Measurements from ENCODE around the gene HSH2D.
"Not testable (repeated sequence)": the region's sequence is repeated elsewhere in the genome, so short reads cannot be mapped to it uniquely, and the experiment has no call there.

The HSH2D gene

GRCh38 chr19:16159655-16160054 is 16.2 kb downstream of the HSH2D start:
- DNase-seq = no peak

- DNase-seq = no peak
Measured at GRCh38 chr19:16160445-16160942, 17.0 kb downstream of the HSH2D start.

DNA sequence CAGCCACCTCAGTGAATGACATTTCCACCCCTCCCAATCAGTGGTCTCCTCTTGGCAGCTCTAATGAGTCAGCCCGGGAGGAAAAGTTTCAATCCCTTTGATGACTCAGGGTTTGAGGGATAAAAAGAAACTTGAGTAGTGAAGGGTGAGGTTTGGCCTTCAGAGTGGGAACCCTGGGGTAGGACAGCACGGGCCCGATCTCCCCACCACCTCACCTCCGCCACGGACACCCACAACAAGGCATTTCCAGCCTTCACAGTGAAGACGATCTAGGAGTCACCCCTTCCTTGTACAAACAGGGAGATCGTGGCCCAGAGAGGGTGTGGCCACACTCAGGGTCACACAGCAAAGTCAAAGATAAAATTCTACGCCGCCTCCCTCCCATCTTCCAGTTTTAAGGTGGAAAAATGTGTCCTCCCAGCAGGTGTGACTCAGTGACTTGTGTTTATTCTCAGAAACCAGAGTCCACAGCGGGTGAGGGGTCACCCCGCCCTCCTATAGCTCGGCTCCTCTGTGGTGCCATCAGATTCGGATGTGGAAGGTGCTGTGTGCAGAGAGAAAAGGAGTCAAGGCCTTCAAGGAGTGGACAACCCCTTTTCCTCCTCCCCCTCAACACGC is 17.6 kb downstream of the HSH2D start:
- DNase-seq = no peak

DNA sequence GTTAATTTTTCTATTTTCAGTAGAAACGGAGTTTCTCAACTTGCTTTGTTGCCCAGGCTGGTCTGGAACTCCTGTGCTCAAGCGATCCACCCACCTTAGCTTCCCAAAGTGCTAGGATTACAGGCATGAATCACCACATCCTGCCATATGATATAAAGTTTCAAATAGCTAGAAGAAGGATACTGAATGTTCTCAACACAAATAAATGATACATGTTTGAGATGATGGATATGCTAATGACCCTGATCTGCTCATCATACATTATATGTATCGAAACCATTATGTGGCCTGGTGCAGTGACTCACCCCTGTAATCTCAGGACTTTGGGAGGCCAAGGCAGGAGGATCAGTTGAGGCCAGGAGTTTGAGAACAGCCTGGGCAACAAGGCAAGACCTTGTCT is 18.4 kb downstream of the HSH2D start:
- no peak for DNase-seq

DNA sequence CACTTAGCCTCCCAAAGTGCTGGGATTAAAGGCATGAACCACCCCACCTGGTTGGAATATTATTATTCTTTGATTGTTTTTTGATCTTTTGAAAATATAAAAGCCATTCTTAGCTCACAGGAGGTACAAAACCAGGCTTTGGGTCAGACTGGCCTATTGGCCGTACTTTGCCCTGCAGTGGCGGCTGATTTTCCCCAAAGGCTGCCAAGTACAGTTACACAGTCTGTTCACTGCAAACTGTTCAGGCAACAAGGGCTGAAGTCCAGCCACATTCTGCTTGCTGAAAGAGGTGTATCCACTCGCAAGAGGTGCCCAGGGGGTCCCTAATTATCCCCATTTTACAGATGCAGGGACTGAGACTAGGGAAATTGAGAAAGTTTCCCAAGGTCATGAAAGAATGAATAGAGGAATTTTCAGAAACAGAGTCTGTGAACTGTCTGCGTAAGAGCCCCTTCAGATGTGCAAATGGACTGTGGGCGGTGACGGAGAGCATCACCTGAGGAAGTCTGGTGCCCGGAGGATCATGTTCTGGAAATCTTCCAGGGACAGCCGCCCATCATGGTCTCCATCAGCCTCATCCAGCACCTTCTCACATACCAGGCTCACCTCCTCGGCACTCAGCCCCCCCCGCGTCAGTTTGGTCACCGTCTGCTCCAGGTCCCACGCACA is 20.9 kb downstream of the HSH2D start:
- no peak for DNase-seq

DNA sequence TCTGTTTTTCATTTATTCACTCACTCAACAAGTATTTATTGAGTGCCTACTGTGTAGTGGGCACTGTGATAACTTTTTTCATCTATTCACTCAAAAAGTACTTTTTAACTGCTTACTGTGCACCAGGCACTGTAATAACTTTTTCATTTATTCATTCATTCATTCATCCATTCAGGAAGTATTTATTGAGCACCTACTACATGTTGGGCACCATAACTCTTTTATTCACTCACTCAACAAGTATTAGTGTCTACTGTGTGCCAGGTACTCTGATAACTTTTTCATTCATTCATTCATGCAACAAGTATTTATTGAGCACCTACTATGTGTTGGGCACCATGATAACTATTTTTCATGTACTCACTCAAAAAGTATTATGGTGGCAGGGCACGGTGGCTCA is 22.9 kb downstream of the HSH2D start:
- no peak for DNase-seq

GRCh38 chr19:16167055-16167454 is 23.6 kb downstream of the HSH2D start:
- no peak for DNase-seq

DNA sequence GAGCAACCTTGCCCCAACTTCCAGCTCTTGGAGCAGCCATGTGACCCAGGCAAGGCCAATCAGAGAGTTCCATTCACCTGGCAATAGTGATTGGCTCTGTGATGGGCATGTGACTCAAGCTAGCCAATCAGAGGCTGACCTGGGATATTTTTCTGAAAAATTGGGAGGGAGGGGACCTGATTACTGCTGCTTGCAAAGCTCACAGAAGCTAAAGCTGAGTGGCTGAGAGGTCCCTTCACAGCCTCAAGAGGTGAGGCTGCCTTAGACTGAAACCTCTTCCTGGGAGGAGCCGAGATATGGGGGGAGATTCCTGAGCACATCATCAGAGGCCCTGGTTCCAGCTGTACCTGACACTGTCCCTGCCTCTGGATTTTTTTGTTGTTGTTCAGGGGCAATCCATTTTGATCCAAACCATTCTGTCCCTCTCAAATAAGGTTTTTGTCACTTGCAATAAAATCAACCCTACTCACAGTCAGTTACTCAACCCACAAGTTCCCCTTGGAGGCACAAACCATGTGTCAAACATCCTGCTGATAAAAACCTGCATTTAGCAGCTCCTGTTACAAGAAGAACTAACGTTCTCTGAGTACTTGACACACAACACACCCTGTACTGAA is 25.1 kb downstream of the HSH2D start:
- no peak for DNase-seq

- DNase-seq = no peak
Measured at GRCh38 chr19:16170134-16170533, 26.6 kb downstream of the HSH2D start.

DNA sequence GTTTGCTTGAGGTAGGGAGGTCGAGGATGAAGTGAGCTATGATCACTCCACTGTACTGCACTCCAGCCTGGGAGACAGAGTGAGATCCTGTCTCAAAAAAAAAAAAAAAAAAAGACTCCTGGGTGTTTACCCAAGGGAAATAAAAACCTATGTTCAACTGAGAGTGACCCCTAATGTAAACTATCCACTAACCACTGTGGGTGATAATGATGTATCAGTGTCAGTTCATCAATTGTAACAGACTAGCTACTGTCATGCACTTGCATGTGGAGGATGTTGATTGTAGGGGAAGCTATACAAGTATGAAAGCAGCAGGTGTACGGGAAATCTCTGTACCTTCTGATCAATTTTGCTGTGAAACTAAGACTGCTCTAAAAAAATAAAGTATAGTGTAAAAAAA is 32.5 kb downstream of the HSH2D start:
- DNase-seq = no peak

- not testable (repeated sequence) for DNase-seq
Measured at GRCh38 chr19:16178866-16179265, 35.4 kb downstream of the HSH2D start.

DNA sequence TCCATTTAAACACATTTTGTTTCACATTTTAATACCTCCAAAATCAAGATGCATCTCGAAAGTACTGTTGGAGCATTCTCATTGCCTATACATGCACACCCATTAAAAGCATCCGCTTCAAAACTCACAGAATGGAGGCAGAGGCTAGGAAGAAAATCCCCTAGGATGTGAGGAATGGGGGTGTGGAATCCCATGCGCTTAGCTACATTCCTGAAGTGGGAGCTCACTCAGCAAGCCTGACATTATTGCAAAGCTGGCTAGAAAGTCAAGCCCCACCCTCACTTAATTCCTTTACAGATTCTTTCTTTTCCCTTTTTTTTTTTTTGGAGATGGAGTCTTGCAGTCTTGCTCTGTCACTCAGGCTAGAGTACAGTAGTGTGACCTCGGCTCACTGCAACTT is 37.1 kb downstream of the HSH2D start:
- DNase-seq = no peak

DNA sequence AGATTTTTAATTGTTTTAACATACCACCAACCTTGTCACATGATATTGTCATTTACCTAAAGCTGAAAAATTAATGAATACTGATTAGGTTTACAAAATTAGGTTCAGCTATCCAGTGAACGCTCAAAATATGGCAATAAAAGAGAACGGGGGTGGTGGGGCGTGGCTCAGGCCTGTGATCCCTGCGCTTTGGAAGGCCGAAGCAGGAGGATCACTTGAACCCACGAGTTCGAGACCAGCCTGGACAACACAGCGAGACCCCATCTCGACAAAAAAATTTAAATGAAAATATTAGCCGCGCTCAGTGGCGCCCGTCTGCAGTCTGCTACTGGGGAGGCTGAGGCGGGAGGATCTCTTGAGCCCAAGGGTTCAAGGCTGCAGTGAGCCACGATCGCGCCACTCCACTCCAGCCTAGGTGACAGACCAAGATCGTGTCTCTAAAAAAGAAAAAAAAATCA is 41.2 kb downstream of the HSH2D start:
- DNase-seq = no peak

DNA sequence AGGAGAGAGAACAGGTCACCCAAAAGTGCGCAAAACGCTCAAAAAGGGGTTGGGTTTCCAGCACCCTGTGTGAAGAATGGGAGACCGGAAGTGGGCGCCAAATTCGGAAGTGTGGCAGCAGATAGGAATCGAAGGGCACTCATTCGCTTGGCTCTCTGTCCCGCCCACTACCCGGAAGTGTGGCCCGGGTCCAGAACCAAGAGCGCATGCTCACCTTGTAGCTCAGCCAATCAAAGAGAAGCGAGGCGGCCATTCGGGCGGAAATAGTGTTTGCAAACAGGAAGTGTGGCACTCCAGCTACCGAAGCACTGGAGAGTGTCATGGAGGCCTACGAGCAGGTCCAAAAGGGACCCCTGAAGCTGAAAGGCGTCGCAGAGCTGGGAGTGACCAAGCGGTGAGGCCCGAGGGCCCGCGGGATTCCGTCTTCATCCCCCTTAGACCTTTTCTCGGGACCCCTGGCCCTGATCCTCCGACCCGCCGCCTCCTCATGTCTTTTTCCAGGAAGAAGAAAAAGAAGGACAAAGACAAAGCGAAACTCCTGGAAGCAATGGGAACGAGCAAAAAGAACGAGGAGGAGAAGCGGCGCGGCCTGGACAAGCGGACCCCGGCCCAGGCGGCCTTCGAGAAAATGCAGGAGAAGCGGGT is 41.8 kb downstream of the HSH2D start, which contains the start of gene FAM32A:
Gene FAM32A (plus strand): TSS at position 288 of the 645 bp plus-strand sequence. CDS start 33 bp downstream, at position 321.
- peak; percentile 53 to 95 for DNase-seq

- DNase-seq = no peak
Measured at GRCh38 chr19:16185768-16186123, 42.3 kb downstream of the HSH2D start.

DNA sequence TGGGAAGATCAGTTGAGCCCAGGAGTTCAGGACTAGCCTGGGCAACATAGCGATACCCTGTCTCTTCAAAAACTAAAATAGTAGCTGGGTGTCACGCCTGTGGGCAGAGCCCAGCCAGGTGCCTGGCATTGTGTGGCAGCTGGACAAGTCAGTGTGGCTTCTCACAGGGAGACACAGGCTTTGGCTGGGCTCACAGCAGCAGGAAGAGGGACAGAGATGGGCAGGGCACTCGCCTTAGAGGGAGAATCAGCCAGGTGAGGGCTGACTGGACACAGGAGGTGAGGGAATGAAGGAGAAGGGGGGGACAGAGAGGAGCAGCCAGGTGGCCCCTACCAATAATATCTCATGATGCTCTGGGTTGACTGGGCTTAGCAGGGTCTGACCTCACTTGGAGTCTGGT is 45.0 kb downstream of the HSH2D start:
- DNase-seq = no peak

DNA sequence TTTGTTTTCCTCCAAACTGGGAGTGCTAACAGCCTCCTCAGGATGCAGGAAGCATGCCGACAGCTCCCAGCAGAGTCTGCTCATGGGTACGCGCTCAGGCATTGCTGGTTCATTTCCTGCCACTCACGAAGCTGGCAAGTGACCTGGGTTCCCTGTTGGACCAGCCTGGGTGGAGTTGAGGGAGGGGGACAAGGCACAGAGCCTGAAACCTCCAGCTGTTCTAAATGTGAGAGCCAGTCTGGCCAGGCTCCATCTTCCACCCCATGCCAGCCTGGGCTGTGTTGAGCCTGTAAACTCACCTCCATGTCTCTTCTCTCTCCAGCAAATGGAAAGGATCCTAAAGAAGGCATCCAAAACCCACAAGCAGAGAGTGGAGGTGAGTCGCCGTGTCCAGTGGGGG is 46.7 kb downstream of the HSH2D start:
- no peak for DNase-seq

DNA sequence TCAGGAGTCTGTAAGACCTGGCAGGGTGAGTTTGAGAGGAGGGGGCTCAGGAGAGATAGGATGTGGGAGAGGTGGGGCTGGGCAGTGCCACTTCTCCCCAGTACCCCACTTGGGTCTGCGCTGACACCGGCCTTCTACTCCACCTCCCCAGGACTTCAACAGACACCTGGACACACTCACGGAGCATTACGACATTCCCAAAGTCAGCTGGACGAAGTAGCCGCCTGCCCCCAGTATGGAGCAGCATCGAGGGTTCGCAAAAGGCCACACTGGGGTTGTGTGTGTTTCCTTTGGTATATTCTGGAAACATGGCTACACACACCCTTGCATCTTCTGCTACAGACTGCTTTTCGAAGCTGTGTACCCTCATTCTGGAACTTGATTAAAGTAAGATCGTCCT is 47.3 kb downstream of the HSH2D start:
- DNase-seq = no peak

DNA sequence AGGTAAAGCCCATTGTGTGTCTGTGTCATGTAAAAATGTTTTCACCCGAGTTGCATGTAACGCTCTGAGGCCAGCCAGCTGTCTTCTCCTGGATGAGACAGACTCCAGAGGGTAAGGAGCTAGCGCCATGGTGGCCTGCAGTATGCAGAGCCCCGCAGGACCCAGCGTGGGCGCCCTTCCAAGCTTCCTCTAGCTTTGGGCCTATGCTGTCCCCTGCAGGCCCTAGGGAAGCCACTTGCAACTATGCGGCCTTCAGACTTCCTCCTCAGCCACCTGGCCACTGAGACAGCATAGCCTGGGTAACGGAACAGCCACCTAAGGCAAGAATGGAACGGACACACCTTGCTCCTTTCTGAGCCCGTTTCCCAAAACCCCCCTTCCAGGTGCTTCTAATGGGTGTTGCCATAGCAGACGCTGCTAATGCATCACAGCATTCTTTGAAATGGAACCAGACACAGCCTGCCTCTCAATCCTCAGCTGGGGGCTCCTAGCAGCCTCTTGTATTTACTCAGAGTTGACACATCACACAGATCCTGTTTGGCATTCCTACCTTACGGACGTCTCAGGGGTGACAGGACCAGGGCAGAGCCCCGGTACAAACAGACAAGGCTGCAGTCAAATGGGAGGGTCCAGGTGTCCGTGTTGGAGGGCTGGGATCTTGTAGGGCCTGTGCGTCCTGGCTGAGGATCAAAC is 47.9 kb downstream of the HSH2D start:
- DNase-seq = no peak

DNA sequence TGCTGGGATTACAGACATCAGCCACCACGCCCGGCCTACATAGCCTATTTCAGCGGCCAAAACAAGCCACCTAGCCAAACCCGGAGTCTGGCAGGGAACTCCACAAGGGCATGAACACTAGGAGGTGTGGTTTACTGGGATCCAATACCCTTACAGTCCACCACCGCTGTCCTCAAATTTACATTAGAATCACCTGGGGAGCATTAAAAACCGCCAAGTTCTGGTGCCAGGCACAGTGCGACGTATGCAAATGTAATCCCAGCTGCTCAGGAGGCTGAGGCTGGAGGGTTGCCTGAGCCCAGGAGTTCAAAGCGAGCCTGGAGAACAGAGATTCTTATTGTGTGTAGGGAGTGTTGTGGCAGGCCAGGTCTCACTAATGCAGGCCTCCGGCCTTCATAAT is 50.0 kb downstream of the HSH2D start:
- no peak for DNase-seq

DNA sequence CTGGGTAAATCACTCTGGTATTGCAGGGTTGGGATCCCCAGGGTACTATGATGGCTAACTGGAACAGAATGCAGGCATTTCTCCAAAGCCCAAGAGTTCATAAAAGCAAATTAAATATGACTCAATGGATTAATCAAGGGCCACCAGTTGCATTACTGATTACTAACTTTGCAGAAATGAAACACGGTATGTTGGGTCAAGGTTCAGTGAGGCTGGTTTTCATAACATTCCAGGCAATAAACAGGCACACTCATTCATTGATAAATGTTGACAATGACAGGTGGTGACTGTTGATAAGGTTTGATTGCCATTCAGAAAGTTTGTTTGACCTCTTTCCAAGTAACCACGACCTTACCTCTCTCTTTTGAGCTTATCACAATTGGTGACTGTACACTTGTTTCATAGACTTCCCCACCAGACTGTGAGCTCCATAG is 53.7 kb downstream of the HSH2D start:
- DNase-seq = no peak

GRCh38 chr19:16197622-16198369 is 54.3 kb downstream of the HSH2D start, which contains the start of gene AP1M1:
AP1M1 (plus strand) TSS chr19:16197911; CDS start chr19:16198027, 116 bp downstream.
- DNase-seq = peak; percentile 65 to 90
